ENCODE measurements around the gene SCT. TPM values are rescaled to one million over a fixed set of nuclear protein-coding genes. Genes with fewer than 3 reads are reported as not detected.

SCT gene
- total RNA-seq, 1 experiment from 2014 or later: not detected

- Histone ChIP-seq H3K27ac (ENCODE audit: low read length) (peak overlapping the region; percentile 80), H3K9me3 (ENCODE audit: control insufficient read depth, insufficient read depth, low read depth, low read length) (no peaks in the 10 kb centered on the region), H3K27me3 (ENCODE audit: control insufficient read depth, insufficient read depth, low read length) (no peaks in the 10 kb centered on the region), H3K4me3 (ENCODE audit: low read depth in 2 of 2, low read length in 2 of 2) (peak overlapping the region; percentile 63 to 64; a peak in 3 of 4 replicates), H3K4me1 (ENCODE audit: control insufficient read depth, insufficient read depth, low read length) (peaks cover 49% of the 10 kb centered on the region), H3K36me3 (ENCODE audit: control insufficient read depth, insufficient read depth, low read length) (peaks cover 6% of the 10 kb centered on the region)
- CTCF ChIA-PET: no interaction called here
- no peak for DNase-seq (ENCODE audit: low read depth, low spot score)
- POLR2A ChIA-PET: interaction anchor here (1.1 kb wide), 1 partner anchor 79 kb away, joined by 4 read pairs; the partner anchor contains the start of gene TMEM80
- no peak for TF ChIP-seq CTCF (IDR thresholded peaks at IDR 0.05)
- no peak for TF ChIP-seq TCF7L2 (IDR thresholded peaks at IDR 0.05; ENCODE audit: low read depth, low read length)
- TF ChIP-seq SIN3A (IDR thresholded peaks at IDR 0.05; ENCODE audit: borderline replicate concordance, insufficient read depth, low read depth, low read length): no peak
- TF ChIP-seq REST (IDR thresholded peaks at IDR 0.05; ENCODE audit: insufficient read depth in 1 of 2, low read depth in 2 of 2, low read length in 1 of 2): no peak
- TF ChIP-seq POLR2AphosphoS5 (IDR thresholded peaks at IDR 0.05; ENCODE audit: low read depth, low read length): no peak
- in situ Hi-C loops (cut with HindIII; ENCODE audit: low pct_unique_long_range_greater_than_20kb, low sequenced_read_pairs): no loop called here
- intact Hi-C loops (cut with micrococcal nuclease; ENCODE audit: unreplicated experiment): no loop called here
- ATAC-seq: no peak
- TSS peak; percentile 20 for BruUV-seq (replicated peaks)
Observed at GRCh38 chr11:616320-617198, 10.4 kb downstream of the SCT start.

DNA sequence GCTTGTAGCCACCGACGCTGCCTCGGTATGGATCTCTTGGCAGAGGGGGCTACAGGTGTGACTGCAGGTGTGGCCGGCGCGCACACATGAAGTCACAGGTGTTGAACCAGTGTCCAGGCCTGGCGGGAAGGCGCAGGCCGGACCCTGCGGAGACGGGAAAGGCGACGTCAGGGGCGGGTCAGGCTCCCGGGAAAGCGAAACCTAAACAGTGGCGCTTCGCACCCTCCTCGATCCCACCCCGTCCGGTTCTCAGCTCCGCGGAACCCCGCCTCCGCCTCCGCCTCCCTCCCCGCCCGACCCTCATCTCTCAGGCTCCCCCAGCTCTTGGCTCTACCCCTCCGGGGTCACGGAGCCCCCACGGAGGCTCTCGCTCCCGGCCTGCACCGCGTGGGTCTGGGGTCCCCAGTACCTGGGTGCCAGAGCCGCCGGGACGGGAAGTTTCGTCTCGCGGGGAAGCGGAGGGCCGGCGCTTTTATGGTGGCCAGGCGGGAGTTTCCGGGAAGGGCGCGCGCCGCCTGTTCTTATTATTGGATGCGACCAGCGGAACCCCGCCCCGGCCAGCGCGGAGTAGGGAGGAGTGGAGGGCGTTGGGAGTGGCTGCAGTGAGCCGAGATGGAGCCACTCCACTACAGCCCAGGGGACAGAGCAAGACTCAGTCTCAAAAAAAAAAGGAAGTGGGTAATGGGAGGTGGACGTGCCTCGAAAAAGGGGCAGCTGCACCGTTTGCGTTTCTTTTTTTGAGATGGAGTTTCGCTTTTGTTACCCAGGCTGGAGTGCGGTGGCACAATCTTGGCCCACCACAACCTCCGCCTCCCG, 11.3 kb downstream of the SCT start, which contains the start of gene IRF7:
TSS of gene IRF7 (minus strand) at position 447 of the 816 bp plus-strand sequence. CDS start 586 bp downstream, outside the sequence.
- intact Hi-C loops (cut with micrococcal nuclease; ENCODE audit: unreplicated experiment): no loop called here
- BruUV-seq (replicated peaks): no TSS peak
- Histone ChIP-seq H3K27ac (ENCODE audit: low read length) (peak within 1 kb of the TSS; percentile 80), H3K27me3 (ENCODE audit: control insufficient read depth, insufficient read depth, low read length) (no peaks in the 10 kb centered on the region), H3K9me3 (ENCODE audit: control insufficient read depth, insufficient read depth, low read depth, low read length) (no peaks in the 10 kb centered on the region), H3K4me3 (ENCODE audit: low read depth in 2 of 2, low read length in 2 of 2) (peak within 1 kb of the TSS; percentile 63 to 64), H3K4me1 (ENCODE audit: control insufficient read depth, insufficient read depth, low read length) (peaks cover 45% of the 10 kb centered on the region), H3K36me3 (ENCODE audit: control insufficient read depth, insufficient read depth, low read length) (peaks cover 14% of the 10 kb centered on the region)
- DNase-seq (ENCODE audit: low read depth, low spot score): no peak
- in situ Hi-C loops (cut with HindIII; ENCODE audit: low pct_unique_long_range_greater_than_20kb, low sequenced_read_pairs): no loop called here
- ChIA-PET CTCF (no interaction called here), POLR2A (interaction anchor here (1.1 kb wide), 1 partner anchor 80 kb away, joined by 4 read pairs; the partner anchor contains the start of gene TMEM80)
- TF ChIP-seq SIN3A (IDR thresholded peaks at IDR 0.05; ENCODE audit: borderline replicate concordance, insufficient read depth, low read depth, low read length) (peak; percentile 69; the same call in 1 of the 2 replicates), REST (IDR thresholded peaks at IDR 0.05; ENCODE audit: insufficient read depth in 1 of 2, low read depth in 2 of 2, low read length in 1 of 2) (no peak), TCF7L2 (IDR thresholded peaks at IDR 0.05; ENCODE audit: low read depth, low read length) (peak; percentile 75), POLR2AphosphoS5 (IDR thresholded peaks at IDR 0.05; ENCODE audit: low read depth, low read length) (peak; percentile 96)
- ATAC-seq: peak; percentile 79

All from Panc1 (cell line).